Ramos (cell line): ENCODE data around the gene RAB40C.

ENCODE experiments used
- in situ Hi-C: fragments of 300-500 bp; cut with MboI; formaldehyde crosslinking; loops from one replicate; pipeline ENCODE4 v1.14.3; 2022; ENCODE audit warnings: low sequenced_read_pairs; ENCODE audit not compliant: unreplicated experiment

The RAB40C gene

GRCh38 chr16:628321-629061, 38.6 kb downstream of the RAB40C start:
- in situ Hi-C loops = no loop called here

GRCh38 chr16:629185-629832, 39.4 kb downstream of the RAB40C start:
- in situ Hi-C loops = no loop called here

- in situ Hi-C loops = no loop called here
These were observed 40.0 kb downstream of the RAB40C start for GRCh38 chr16:629833-630248.

- in situ Hi-C loops = no loop called here
These were observed 40.5 kb downstream of the RAB40C start for GRCh38 chr16:630249-630814.

- in situ Hi-C loops = no loop called here
These were observed 41.0 kb downstream of the RAB40C start, which contains the start of gene WFIKKN1 for GRCh38 chr16:630815-631405. Gene WFIKKN1 (plus strand): TSS chr16:630985. CDS start chr16:631254, 269 bp downstream.

- in situ Hi-C loops = no loop called here
These were observed 42.0 kb downstream of the RAB40C start for GRCh38 chr16:631808-632358.

GRCh38 chr16:632486-633335, 42.8 kb downstream of the RAB40C start:
- in situ Hi-C loops = no loop called here

- in situ Hi-C loops = no loop called here
These were observed 43.6 kb downstream of the RAB40C start for GRCh38 chr16:633336-634050.

- in situ Hi-C loops = no loop called here
These were observed 44.3 kb downstream of the RAB40C start for GRCh38 chr16:634051-634670.

- in situ Hi-C loops = no loop called here
These were observed 45.1 kb downstream of the RAB40C start for GRCh38 chr16:634996-635395.

GRCh38 chr16:635573-636205, 45.8 kb downstream of the RAB40C start:
- in situ Hi-C loops = no loop called here

GRCh38 chr16:636206-637080, 46.6 kb downstream of the RAB40C start, which contains the start of gene METTL26:
Gene METTL26 (minus strand): TSS chr16:636305. CDS start chr16:636290, 15 bp downstream.
- in situ Hi-C loops = no loop called here

- in situ Hi-C loops = no loop called here
These were observed 47.5 kb downstream of the RAB40C start for GRCh38 chr16:637081-638018.

GRCh38 chr16:638034-638543, 48.2 kb downstream of the RAB40C start:
- in situ Hi-C loops = no loop called here

- in situ Hi-C loops = no loop called here
These were observed 49.0 kb downstream of the RAB40C start for GRCh38 chr16:638836-639235.

- in situ Hi-C loops = no loop called here
These were observed 50.7 kb downstream of the RAB40C start for GRCh38 chr16:640614-641013.
